SK-N-SH treated with all-trans-retinoic acid at 6 μM for 48 hours (cell line): Measurements from ENCODE around the gene TTC29.

Experiments
- CREB5 ChIP-seq: fragments of 250-450 bp; sonication (Bioruptor Pico); IDR thresholded peaks from 2 replicates; pipeline ENCODE4 v1.5.1; 2020; ENCODE audit warnings: low read depth, mild to moderate bottlenecking, moderate library complexity
- CSDC2 ChIP-seq: fragments of 250-450 bp; sonication (Bioruptor Pico); IDR thresholded peaks from 2 replicates; pipeline ENCODE4 v1.5.0; 2020; ENCODE audit warnings: mild to moderate bottlenecking, moderate library complexity
- CSRNP3 ChIP-seq: fragments of 250-450 bp; sonication (Bioruptor Pico); IDR thresholded peaks from 2 replicates; pipeline ENCODE4 v1.5.1; 2021; ENCODE audit warnings: mild to moderate bottlenecking, moderate library complexity
- ISL1 ChIP-seq: fragments of 250-450 bp; sonication (Bioruptor Pico); IDR thresholded peaks from 2 replicates; pipeline ENCODE4 v2.1.2; 2022; ENCODE audit warnings: mild to moderate bottlenecking, moderate library complexity
- PATZ1 ChIP-seq: fragments of 250-450 bp; sonication (Bioruptor Pico); IDR thresholded peaks from 2 replicates; pipeline ENCODE4 v1.8.0; 2020; ENCODE audit warnings: mild to moderate bottlenecking, moderate library complexity, borderline replicate concordance
- PPARA ChIP-seq: fragments of 250-450 bp; sonication (Bioruptor Pico); IDR thresholded peaks from 2 replicates; pipeline ENCODE4 v1.5.0; 2020; ENCODE audit warnings: mild to moderate bottlenecking, borderline replicate concordance
- RARB ChIP-seq: fragments of 250-450 bp; sonication (Bioruptor Pico); IDR thresholded peaks from 2 replicates; pipeline ENCODE4 v1.8.0; 2021; ENCODE audit warnings: mild to moderate bottlenecking, moderate library complexity
- TCF4 ChIP-seq: fragments of 250-450 bp; sonication (Bioruptor Pico); IDR thresholded peaks from 2 replicates; pipeline ENCODE4 v1.8.0; 2021; ENCODE audit warnings: mild to moderate bottlenecking, moderate library complexity, borderline replicate concordance
- TOX ChIP-seq: fragments of 250-450 bp; sonication (Bioruptor Pico); IDR thresholded peaks from 2 replicates; pipeline ENCODE4 v1.8.0; 2021; ENCODE audit warnings: mild to moderate bottlenecking, moderate library complexity, borderline replicate concordance
- TSHZ2 ChIP-seq: fragments of 250-450 bp; sonication (Bioruptor Pico); IDR thresholded peaks from 2 replicates; pipeline ENCODE4 v1.5.0; 2020; ENCODE audit warnings: mild to moderate bottlenecking, moderate library complexity
- ZC3H10 ChIP-seq: fragments of 250-450 bp; sonication (Bioruptor Pico); IDR thresholded peaks from 2 replicates; pipeline ENCODE4 v1.5.1; 2021; ENCODE audit warnings: mild to moderate bottlenecking, moderate library complexity
- ZFP3 ChIP-seq: fragments of 250-450 bp; sonication (Bioruptor Pico); IDR thresholded peaks from 2 replicates; pipeline ENCODE4 v1.5.0; 2020; ENCODE audit warnings: mild to moderate bottlenecking, moderate library complexity
- ZFP30 ChIP-seq: fragments of 450-650 bp; formaldehyde crosslinking; IDR thresholded peaks from 2 replicates; pipeline ENCODE4 v1.5.0; 2022; ENCODE audit warnings: mild to moderate bottlenecking, moderate library complexity
- ZNF565 ChIP-seq: fragments of 450-650 bp; formaldehyde crosslinking; conservative IDR thresholded peaks from 2 replicates; pipeline ENCODE4 v1.5.0; 2020; ENCODE audit warnings: low read depth, mild to moderate bottlenecking, moderate library complexity

- TF ChIP-seq TSHZ2 = no peak
- TF ChIP-seq CSRNP3 (CRISPR knock-in tag) = no peak
- TF ChIP-seq PATZ1 (CRISPR knock-in tag) = no peak
- TF ChIP-seq ISL1 = no peak
- TF ChIP-seq RARB (CRISPR knock-in tag) = no peak
- no peak for TF ChIP-seq ZFP30 (CRISPR knock-in tag)
- no peak for TF ChIP-seq TCF4
- TF ChIP-seq ZNF565 (CRISPR knock-in tag) = no peak
- TF ChIP-seq ZFP3 = no peak
- TF ChIP-seq CSDC2 (CRISPR knock-in tag) = no peak
- TF ChIP-seq PPARA (CRISPR knock-in tag) = no peak
- TF ChIP-seq TOX (CRISPR knock-in tag) = no peak
- TF ChIP-seq CREB5 (CRISPR knock-in tag) = no peak
- no peak for TF ChIP-seq ZC3H10
Measured at GRCh38 chr4:146957237-146957636, 11.6 kb upstream of the TTC29 start.
